NOMO-1 treated with DMSO at 0.1 percent for 48 hours (cell line): ENCODE data around the gene RTN4.

Experiments used
- DNase-seq: peaks from one replicate; lab custom pipeline; 2025; ENCODE audit not compliant: unreplicated experiment; lab: John Stamatoyannopoulos, UW

RTN4 gene

GRCh38 chr2:54975598-54976492 is 74.4 kb downstream of the RTN4 start:
- DNase-seq: no peak

GRCh38 chr2:54975175-54975574 is 75.1 kb downstream of the RTN4 start:
- DNase-seq: no peak

- DNase-seq: no peak
These were observed 80.3 kb downstream of the RTN4 start for GRCh38 chr2:54969940-54970338.

- no peak for DNase-seq
These were observed 80.8 kb downstream of the RTN4 start for GRCh38 chr2:54969295-54969939.

- DNase-seq: no peak
These were observed 81.6 kb downstream of the RTN4 start for GRCh38 chr2:54968561-54969218.

GRCh38 chr2:54967759-54968365 is 82.4 kb downstream of the RTN4 start:
- no peak for DNase-seq

- no peak for DNase-seq
These were observed 83.0 kb downstream of the RTN4 start for GRCh38 chr2:54967269-54967668.

GRCh38 chr2:54966837-54967236 is 83.4 kb downstream of the RTN4 start:
- no peak for DNase-seq

- DNase-seq: no peak
These were observed 84.0 kb downstream of the RTN4 start for GRCh38 chr2:54966165-54966832.

- DNase-seq: no peak
These were observed 84.8 kb downstream of the RTN4 start for GRCh38 chr2:54965425-54965824.

- DNase-seq: no peak
These were observed 85.4 kb downstream of the RTN4 start for GRCh38 chr2:54964816-54965215.

GRCh38 chr2:54964271-54964670 is 86.0 kb downstream of the RTN4 start:
- no peak for DNase-seq

GRCh38 chr2:54963476-54963875 is 86.8 kb downstream of the RTN4 start:
- no peak for DNase-seq

- no peak for DNase-seq
These were observed 87.3 kb downstream of the RTN4 start for GRCh38 chr2:54962935-54963440.

GRCh38 chr2:54962511-54962910 is 87.7 kb downstream of the RTN4 start:
- DNase-seq: no peak

- no peak for DNase-seq
These were observed 90.1 kb downstream of the RTN4 start for GRCh38 chr2:54960164-54960563.

- no peak for DNase-seq
These were observed 91.4 kb downstream of the RTN4 start for GRCh38 chr2:54958717-54959371.

GRCh38 chr2:54957321-54957999 is 92.8 kb downstream of the RTN4 start:
- DNase-seq: no peak

GRCh38 chr2:54956111-54956627 is 94.1 kb downstream of the RTN4 start:
- no peak for DNase-seq
